Breast epithelium (tissue), 3 donors: ENCODE results near the gene GRIK1.

Experiments used
- POLR2A ChIP-seq: fragments of 450-650 bp; IDR thresholded peaks from one replicate; pipeline ENCODE4 v1.6.1; 2016; ENCODE audit warnings: antibody characterized with exemption, mild to moderate bottlenecking, moderate library complexity
- POLR2AphosphoS5 ChIP-seq, 3 donors: sonication (generic); formaldehyde crosslinking; IDR thresholded peaks; one replicate each; pipeline ENCODE4 v1.6.1; 2017; ENCODE audit warnings: antibody characterized with exemption in 3 of 3
- TF ChIP-seq, protein P1 (sequence below), 3 donors: fragments of 450-650 bp; IDR thresholded peaks; one replicate each; pipeline ENCODE4 v1.5.1; 2016 to 2017; ENCODE audit warnings: antibody characterized with exemption in 3 of 3, mild to moderate bottlenecking in 3 of 3, moderate library complexity in 3 of 3

- TF ChIP-seq, protein P1, sequence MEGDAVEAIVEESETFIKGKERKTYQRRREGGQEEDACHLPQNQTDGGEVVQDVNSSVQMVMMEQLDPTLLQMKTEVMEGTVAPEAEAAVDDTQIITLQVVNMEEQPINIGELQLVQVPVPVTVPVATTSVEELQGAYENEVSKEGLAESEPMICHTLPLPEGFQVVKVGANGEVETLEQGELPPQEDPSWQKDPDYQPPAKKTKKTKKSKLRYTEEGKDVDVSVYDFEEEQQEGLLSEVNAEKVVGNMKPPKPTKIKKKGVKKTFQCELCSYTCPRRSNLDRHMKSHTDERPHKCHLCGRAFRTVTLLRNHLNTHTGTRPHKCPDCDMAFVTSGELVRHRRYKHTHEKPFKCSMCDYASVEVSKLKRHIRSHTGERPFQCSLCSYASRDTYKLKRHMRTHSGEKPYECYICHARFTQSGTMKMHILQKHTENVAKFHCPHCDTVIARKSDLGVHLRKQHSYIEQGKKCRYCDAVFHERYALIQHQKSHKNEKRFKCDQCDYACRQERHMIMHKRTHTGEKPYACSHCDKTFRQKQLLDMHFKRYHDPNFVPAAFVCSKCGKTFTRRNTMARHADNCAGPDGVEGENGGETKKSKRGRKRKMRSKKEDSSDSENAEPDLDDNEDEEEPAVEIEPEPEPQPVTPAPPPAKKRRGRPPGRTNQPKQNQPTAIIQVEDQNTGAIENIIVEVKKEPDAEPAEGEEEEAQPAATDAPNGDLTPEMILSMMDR (IDR thresholded peaks at IDR 0.05): no peak
- TF ChIP-seq POLR2A (no peak), POLR2AphosphoS5 (IDR thresholded peaks at IDR 0.05) (no peak)
These were observed 367.8 kb downstream of the GRIK1 start for GRCh38 chr21:29571949-29572348.
